Fibroblast of mammary gland (primary cell): Measurements from ENCODE around the gene ZBTB39.
"Not testable (repeated sequence)": the region's sequence is repeated elsewhere in the genome, so short reads cannot be mapped to it uniquely, and the experiment has no call there.

Experiments used
- DNase-seq: peaks from one replicate; pipeline ENCODE4 v3.0.0-alpha.2; 2010; ENCODE audit warnings: low read depth
- H3K4me3 ChIP-seq: 2 replicates; pipeline ENCODE4 v1.5.1; 2011; ENCODE audit warnings: low read depth, mild to moderate bottlenecking, low read length, moderate library complexity; ENCODE audit not compliant: control insufficient read depth
- CTCF ChIP-seq: conservative IDR thresholded peaks from 2 replicates; pipeline ENCODE4 v1.5.1; 2011; ENCODE audit warnings: low read depth, low read length, inconsistent platforms; ENCODE audit not compliant: control insufficient read depth, insufficient read depth

Gene ZBTB39

GRCh38 chr12:57005980-57006808 is at the start of gene ZBTB39:
ZBTB39 (minus strand) TSS chr12:57006546; CDS start chr12:57004917, 1,629 bp downstream.
- peak within 1 kb of the TSS; percentile 78 for H3K4me3 ChIP-seq
- no peak for TF ChIP-seq CTCF
- DNase-seq = peak; percentile 22

GRCh38 chr12:57055824-57056223 is 49.5 kb upstream of the ZBTB39 start:
- no peak overlapping the region for H3K4me3 ChIP-seq
- no peak for DNase-seq
- TF ChIP-seq CTCF = no peak

- DNase-seq, H3K4me3 ChIP-seq: not testable (repeated sequence)
Observed at GRCh38 chr12:57053901-57054300, 47.6 kb upstream of the ZBTB39 start.

- DNase-seq, H3K4me3 ChIP-seq: not testable (repeated sequence)
Observed at GRCh38 chr12:57053146-57053545, 46.8 kb upstream of the ZBTB39 start.

GRCh38 chr12:57051011-57051410 is 44.7 kb upstream of the ZBTB39 start:
- TF ChIP-seq CTCF = no peak
- H3K4me3 ChIP-seq = no peak overlapping the region
- DNase-seq = no peak

- no peak within 1 kb of the TSS for H3K4me3 ChIP-seq
- no peak for DNase-seq
- TF ChIP-seq CTCF = no peak
Observed at GRCh38 chr12:57049890-57050289, 43.5 kb upstream of the ZBTB39 start, which contains the start of gene MYO1A. MYO1A (minus strand) TSS chr12:57050129; CDS start chr12:57048323, 1,806 bp downstream.

GRCh38 chr12:57049119-57049446 is 42.7 kb upstream of the ZBTB39 start:
- no peak for DNase-seq
- H3K4me3 ChIP-seq = no peak overlapping the region
- no peak for TF ChIP-seq CTCF
